Fibroblast of skin of back (primary cell): ENCODE results near the gene TBC1D25. TPM values are rescaled to one million over a fixed set of nuclear protein-coding genes. Genes with fewer than 3 reads are reported as not detected.

Source experiments
- DNase-seq: peaks from one replicate; pipeline ENCODE4 v3.0.0-alpha.2; 2013
- polyA plus RNA-seq, 2 experiments: library from polyadenylated mRNA; unstranded; fragments of 120-200 nt; gene quantifications; one replicate each; pipeline ENCODE4 v1.2.1, GENCODE V29; 2013; ENCODE audit not compliant: insufficient read length in 2 of 2

Gene TBC1D25, protein sequence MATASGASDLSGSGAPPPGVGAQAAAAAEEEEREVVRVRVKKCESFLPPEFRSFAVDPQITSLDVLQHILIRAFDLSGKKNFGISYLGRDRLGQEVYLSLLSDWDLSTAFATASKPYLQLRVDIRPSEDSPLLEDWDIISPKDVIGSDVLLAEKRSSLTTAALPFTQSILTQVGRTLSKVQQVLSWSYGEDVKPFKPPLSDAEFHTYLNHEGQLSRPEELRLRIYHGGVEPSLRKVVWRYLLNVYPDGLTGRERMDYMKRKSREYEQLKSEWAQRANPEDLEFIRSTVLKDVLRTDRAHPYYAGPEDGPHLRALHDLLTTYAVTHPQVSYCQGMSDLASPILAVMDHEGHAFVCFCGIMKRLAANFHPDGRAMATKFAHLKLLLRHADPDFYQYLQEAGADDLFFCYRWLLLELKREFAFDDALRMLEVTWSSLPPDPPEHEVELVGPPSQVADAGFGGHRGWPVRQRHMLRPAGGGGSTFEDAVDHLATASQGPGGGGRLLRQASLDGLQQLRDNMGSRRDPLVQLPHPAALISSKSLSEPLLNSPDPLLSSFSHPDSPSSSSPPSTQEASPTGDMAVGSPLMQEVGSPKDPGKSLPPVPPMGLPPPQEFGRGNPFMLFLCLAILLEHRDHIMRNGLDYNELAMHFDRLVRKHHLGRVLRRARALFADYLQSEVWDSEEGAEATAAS
- 17.9 TPM for polyA plus RNA-seq (2013, experiment 1 of 2; ENCODE audit: insufficient read length)
- polyA plus RNA-seq (2013, experiment 2 of 2; ENCODE audit: insufficient read length): 15.1 TPM

DNA sequence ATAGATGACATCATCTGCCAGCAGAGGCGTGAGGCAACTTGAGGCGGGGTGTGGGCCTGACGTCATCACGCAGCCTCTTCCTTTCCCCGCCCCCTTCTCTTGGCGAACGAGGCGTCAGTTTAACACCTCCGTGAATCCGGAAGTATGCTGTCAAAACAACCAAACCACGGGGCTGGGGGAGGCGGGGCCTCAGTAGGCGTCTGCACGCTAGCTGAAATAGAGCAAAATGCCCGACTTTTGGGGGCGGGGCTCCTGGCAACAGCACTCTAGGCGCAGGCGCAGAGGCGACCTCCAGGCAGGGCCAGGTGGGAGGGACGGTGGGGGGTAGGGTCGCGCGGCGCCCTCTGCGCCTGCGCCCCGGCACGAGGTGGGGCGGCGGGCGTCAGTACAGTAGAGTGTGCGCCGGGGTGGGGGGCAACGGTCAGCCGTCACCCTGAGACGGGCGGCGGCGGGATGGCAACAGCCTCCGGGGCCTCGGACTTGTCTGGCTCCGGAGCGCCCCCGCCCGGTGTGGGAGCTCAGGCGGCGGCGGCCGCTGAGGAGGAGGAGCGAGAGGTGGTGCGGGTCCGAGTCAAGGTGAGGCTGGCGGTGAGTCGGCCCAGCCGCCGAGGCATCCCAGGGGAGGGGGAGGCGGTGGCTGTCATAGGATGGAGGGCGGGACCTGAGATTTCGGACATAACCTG is at the start of gene TBC1D25:
TBC1D25 (plus strand) TSS at position 370 of the 683 bp plus-strand sequence; CDS start at position 454, 84 bp downstream.
- peak; percentile 96 for DNase-seq

- no peak for DNase-seq
These were observed 49.6 kb upstream of the TBC1D25 start for GRCh38 chrX:48489892-48490291.

GRCh38 chrX:48490661-48491060 is 48.9 kb upstream of the TBC1D25 start:
- peak; percentile 45 for DNase-seq

GRCh38 chrX:48491809-48492208 is 47.7 kb upstream of the TBC1D25 start:
- no peak for DNase-seq

DNA sequence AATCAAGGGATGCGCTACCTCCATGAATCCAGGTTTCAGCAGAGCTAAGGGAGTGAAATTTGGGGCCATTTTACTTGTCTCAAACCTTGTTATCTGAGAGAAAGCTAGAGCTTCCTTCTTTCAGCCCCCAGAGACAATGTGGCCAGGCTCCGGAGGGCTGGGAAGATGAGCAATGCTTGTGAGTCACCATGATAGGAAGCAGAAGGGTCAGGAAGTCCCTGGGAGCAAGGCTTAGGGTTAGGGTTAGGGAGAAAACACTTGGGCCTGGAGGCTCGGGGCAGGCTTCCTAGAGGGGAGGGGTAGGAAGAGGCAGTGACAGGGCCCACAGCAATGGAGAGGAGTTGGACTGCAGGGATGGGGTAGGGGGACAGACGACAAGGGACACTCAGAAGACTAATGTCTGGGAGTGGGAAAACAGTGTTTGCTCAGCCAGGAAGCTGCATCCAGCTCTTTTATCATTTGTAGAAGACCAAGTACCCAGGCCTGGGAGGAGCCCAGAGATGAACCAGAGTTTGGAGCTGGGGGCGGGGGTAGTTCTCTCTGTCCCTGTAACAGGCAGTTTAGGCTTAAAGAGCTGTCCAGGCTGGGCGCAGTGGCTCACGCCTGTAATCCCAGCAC is 47.1 kb upstream of the TBC1D25 start:
- peak; percentile 79 for DNase-seq

DNA sequence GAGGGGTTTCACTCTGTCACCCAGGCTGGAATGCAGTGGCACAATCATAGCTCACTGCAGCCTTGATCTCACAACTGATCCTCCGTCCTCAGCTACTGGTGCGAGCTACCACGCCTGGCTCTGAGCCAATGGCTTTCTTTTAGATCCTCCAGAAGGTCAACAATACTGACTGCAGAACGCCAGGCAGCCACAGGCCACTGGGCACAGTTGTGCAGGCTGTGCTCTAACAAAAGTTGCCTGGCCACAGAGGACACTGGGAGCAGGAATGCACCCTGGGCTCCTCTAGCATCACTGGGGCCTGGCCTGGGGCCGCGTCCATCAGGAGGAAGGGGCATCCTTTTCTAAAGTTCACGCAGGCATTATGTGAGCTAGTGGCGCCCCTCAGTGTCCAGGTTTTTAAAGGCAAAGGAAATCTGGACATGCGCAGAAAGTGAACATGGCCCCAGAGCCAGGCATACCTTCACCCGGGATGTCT is 45.6 kb upstream of the TBC1D25 start:
- peak; percentile 62 for DNase-seq

GRCh38 chrX:48496660-48497059 is 42.9 kb upstream of the TBC1D25 start:
- DNase-seq: peak; percentile 34

GRCh38 chrX:48497871-48498270 is 41.6 kb upstream of the TBC1D25 start:
- DNase-seq: no peak

GRCh38 chrX:48498374-48498809 is 41.1 kb upstream of the TBC1D25 start:
- peak; percentile 88 for DNase-seq

- DNase-seq: no peak
These were observed 35.3 kb upstream of the TBC1D25 start for GRCh38 chrX:48504261-48504660.

DNA sequence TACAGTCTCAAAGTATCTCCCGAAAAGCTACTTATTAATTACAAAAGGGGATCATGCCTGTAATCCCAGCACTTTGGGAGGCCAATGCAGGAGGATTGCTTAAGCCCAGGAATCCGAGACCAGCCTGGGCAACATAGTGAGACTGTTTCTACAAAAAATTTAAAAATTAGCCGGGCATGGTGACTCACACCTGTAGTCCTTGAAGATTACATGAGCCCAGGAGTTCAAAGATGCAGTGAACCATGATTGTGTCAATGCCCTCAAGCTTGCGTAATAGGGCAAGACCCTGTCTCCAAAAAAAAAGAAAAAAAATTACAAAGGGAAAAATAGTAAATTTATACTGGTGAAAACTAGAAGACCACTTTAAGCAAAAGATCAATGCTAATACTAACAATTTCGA is 34.0 kb upstream of the TBC1D25 start:
- DNase-seq: no peak

DNA sequence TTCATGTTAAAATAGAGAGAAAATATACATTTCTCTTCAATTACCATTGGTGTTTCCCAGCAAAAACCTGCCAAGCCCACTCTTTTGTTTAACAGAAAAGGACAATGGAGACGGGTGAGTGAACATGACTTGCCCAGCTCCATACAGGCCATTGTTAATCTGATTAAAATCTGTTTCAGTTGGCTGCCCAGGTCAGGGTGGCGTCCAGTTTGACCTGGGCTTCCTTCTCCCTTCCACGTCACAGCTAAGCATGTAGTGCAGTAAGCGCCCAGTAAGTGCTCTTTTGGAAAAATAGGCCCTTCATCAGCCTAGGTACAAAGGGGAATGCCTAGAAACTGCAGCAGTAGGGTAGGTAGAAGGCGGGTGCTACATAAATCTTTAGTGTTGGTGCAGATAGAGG is 32.3 kb upstream of the TBC1D25 start:
- no peak for DNase-seq

- peak; percentile 64 for DNase-seq
These were observed 30.9 kb upstream of the TBC1D25 start, which contains the start of gene PORCN for GRCh38 chrX:48508400-48509244. Gene PORCN (plus strand): TSS chrX:48508992. CDS start chrX:48509821, 829 bp downstream.

GRCh38 chrX:48509245-48509590 is 30.3 kb upstream of the TBC1D25 start:
- no peak for DNase-seq

GRCh38 chrX:48509619-48510018 is 29.9 kb upstream of the TBC1D25 start:
- no peak for DNase-seq

- DNase-seq: no peak
These were observed 28.0 kb upstream of the TBC1D25 start for GRCh38 chrX:48511560-48511959.

GRCh38 chrX:48512371-48512935 is 27.1 kb upstream of the TBC1D25 start:
- DNase-seq: no peak

DNA sequence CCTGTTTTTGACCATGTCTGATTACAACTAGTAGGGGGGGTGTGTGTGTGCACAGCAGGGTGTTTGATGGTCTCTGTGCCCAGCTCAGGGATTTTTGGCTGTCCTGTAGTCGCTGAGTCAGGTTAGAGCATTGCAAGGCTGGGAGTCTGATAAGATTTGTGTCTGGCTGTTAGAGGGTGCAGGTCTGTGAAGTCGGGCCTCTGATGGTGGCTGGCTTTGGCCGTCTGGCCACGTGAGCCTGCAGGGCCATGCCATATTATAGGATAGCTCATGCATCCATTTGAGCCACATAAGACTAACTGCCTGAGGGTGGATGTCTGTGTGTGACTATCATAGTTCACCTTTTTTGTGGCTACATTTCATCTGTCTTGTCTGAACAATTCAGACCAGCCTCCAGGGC is 25.8 kb upstream of the TBC1D25 start:
- no peak for DNase-seq

DNA sequence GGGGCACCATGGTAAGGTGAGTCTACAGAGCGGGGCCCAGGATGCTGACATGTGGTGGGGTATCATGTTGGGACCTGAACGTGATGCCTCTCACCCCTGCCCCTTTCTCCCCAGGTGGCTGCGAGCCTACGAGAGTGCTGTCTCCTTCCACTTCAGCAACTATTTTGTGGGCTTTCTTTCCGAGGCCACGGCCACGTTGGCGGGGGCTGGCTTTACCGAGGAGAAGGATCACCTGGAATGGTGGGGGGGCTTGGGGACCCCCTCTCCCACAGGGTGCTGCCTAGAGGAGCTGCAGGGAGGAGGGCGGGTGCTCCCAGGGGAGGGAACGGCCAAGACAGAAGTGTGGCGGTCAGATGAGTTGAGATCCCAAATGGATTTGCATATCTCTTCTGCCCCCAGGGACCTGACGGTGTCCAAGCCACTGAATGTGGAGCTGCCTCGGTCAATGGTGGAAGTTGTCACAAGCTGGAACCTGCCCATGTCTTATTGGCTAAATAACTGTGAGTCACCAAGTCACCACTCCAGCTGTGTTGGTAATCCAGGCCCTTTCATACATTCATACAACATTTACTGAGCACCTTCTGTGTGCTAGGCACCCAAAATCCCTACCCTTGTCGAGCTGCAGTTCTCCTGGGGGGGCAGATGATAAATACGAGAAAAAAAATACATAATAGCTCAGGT is 25.2 kb upstream of the TBC1D25 start:
- no peak for DNase-seq

- DNase-seq: no peak
These were observed 24.6 kb upstream of the TBC1D25 start for GRCh38 chrX:48514868-48515460.
